GM19035 (cell line): ENCODE measurements around the gene SIX4.

Experiments used
- ATAC-seq: cut with Tn5 transposase; IDR thresholded peaks from one replicate; pipeline ENCODE4 v1.9.1; 2021; ENCODE audit not compliant: unreplicated experiment

Gene SIX4

GRCh38 chr14:60662982-60663381 lies 61.2 kb downstream of the SIX4 start:
- no peak for ATAC-seq

DNA sequence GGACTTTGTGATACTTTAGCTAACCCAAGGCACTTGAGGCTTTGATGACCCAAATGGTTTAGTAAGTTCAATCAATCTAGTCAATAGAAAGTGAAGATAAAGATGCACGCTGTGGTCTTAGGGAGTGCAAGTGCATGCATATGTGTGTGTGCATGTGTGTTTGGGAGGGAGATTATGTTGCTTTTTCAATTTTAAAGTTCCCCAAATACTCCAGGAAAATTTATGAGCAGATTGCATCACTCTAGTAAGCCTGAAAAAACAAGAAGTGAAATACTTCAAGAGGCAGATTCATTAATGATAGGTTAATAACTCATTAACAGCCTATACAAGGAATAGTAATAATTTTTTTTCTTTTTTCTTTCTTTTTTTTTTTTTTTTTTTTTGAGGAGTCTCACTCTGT lies 62.4 kb downstream of the SIX4 start:
- ATAC-seq: no peak
